ENCODE measurements around the gene PUM2. TPM values are rescaled to one million over a fixed set of nuclear protein-coding genes. Genes with fewer than 3 reads are reported as not detected.

Gene PUM2
- total and polyA plus RNA-seq, 2 of the 8 experiments (the other 6 are each of a cell fraction or from before 2014, with no cell fraction given) = 46.6 to 114 TPM

- Histone ChIP-seq H3K56ac (replicated peaks; ENCODE audit: insufficient read length, low read depth, low read length) (no peak overlapping the region), H3K79me1 (ENCODE audit: low read depth, low read length) (peaks cover 7% of the 10 kb centered on the region; the same call in 1 of the 2 replicates), H3K4ac (replicated peaks; ENCODE audit: insufficient read length, low read depth, low read length) (no peak overlapping the region), H3K27me3 (replicated peaks in 1 of 4; ENCODE audit: control insufficient read depth in 3 of 4, extremely low read depth in 1 of 4, insufficient read depth in 3 of 4, low read length in 3 of 4) (peaks cover 0 to 7% (median 4%) of the 10 kb centered on the region in 4 experiments; a peak in 4 of 7 replicates), H4K5ac (ENCODE audit: insufficient read length, low read depth, low read length) (peak overlapping the region; percentile 11), H3K9me3 (ENCODE audit: insufficient read depth in 2 of 2, low read depth in 1 of 2, low read length in 1 of 2) (no peaks in the 10 kb centered on the region), H3K4me1 (replicated peaks in 1 of 4; ENCODE audit: control insufficient read depth in 3 of 4, insufficient read depth in 4 of 4, low read length in 3 of 4) (peaks cover 4 to 21% (median 15%) of the 10 kb centered on the region in 4 experiments), H2AFZ (ENCODE audit: low read length) (peak overlapping the region; percentile 31; the same call in 1 of the 2 replicates), H4K20me1 (replicated peaks in 1 of 2; ENCODE audit: control insufficient read depth in 1 of 2, insufficient read depth in 2 of 2, low read length in 2 of 2) (peaks cover 3 to 4% of the 10 kb centered on the region in 2 experiments), H3K18ac (ENCODE audit: extremely low read depth, low read length) (peak overlapping the region; percentile 90), H4K8ac (ENCODE audit: extremely low read depth, insufficient read depth, low read length) (peak overlapping the region; percentile 90), H3K4me2 (ENCODE audit: insufficient read depth in 1 of 2, low read depth in 2 of 2, low read length in 2 of 2) (peak overlapping the region; percentile 66 to 90; a peak in 3 of 4 replicates), H3K79me2 (ENCODE audit: control insufficient read depth in 1 of 2, insufficient read depth in 2 of 2, low read length in 2 of 2) (peaks cover 2 to 20% of the 10 kb centered on the region in 2 experiments; a peak in 3 of 4 replicates), H3K27ac (ENCODE audit: low read depth, low read length) (no peak overlapping the region), H3K36me3 (ENCODE audit: control insufficient read depth in 2 of 4, insufficient read depth in 4 of 4, low read length in 3 of 4) (no peaks in the 10 kb centered on the region), H3K9ac (replicated peaks in 1 of 4; ENCODE audit: extremely low read depth in 1 of 4, low read depth in 3 of 4, low read length in 3 of 4) (peak overlapping the region in 1 of 4 experiments; percentile 50; a peak in 1 of 7 replicates), H4K91ac (replicated peaks; ENCODE audit: insufficient read length, low read length) (peak overlapping the region; percentile 83), H2BK20ac (ENCODE audit: low read length) (0 out of 2 replicates have a peak overlapping the region, but pooled peaks have one; percentile 87), H3K4me3 (ENCODE audit: extremely low read depth in 1 of 4, insufficient read depth in 2 of 4, low read depth in 3 of 4, low read length in 4 of 4) (no peak overlapping the region; a peak in 1 of 8 replicates), H3K23me2 (ENCODE audit: low read depth, low read length) (peaks cover 7% of the 10 kb centered on the region; the same call in 1 of the 2 replicates), H3K14ac (ENCODE audit: insufficient read length) (no peak overlapping the region), H2BK5ac (ENCODE audit: low read depth, low read length) (0 out of 2 replicates have a peak overlapping the region, but pooled peaks have one; percentile 52), H2AK5ac (ENCODE audit: low read depth, low read length) (no peak overlapping the region), H2BK120ac (replicated peaks; ENCODE audit: low read depth, low read length) (peak overlapping the region; percentile 10), H2BK12ac (ENCODE audit: low read depth, low read length) (peak overlapping the region; percentile 90), H2BK15ac (ENCODE audit: low read length) (peak overlapping the region; percentile 98), H3K23ac (ENCODE audit: insufficient read length) (no peak overlapping the region)
- TF ChIP-seq CTCF (IDR thresholded peaks at IDR 0.05; ENCODE audit: control extremely low read depth in 1 of 3, insufficient read depth in 1 of 3, low read depth in 1 of 3, low read length in 3 of 3) (no peak), TBP (IDR thresholded peaks at IDR 0.05; ENCODE audit: low read depth, low read length) (no peak), SAP30 (IDR thresholded peaks at IDR 0.05; ENCODE audit: insufficient read depth, insufficient replicate concordance, low read length) (no peak), SP2 (IDR thresholded peaks at IDR 0.05; ENCODE audit: low read length) (no peak), CHD1 (IDR thresholded peaks at IDR 0.05; ENCODE audit: low read depth, low read length) (no peak), CBX5 (IDR thresholded peaks at IDR 0.05; ENCODE audit: low read depth, low read length) (no peak)
- DNase-seq (ENCODE audit: low read depth in 1 of 2, low spot score in 2 of 2) (no peak), FAIRE-seq (no peak)
- POLR2A ChIA-PET (ENCODE audit: partially characterized antibody) = interaction anchor here (1.0 to 2.1 kb wide), 8 partner anchors 11 to 220 kb away, joined by 3 to 19 read pairs (median 4); partner anchors contain the start of gene RHOB
- CTCF ChIA-PET (ENCODE audit: partially characterized antibody) = interaction anchor here (0.9 to 3.3 kb wide), 32 partner anchors 9 to 293 kb away, joined by 3 to 39 read pairs (median 6); partner anchors contain the start of gene RHOB
- 91% methylated on average over 14 of the region's 14 CpGs; no CpG with 5 or more reads in 1 of the 2 experiments for WGBS, 2 experiments (ENCODE audit: extremely low coverage in 1 of 2, insufficient coverage in 1 of 2, insufficient read length in 1 of 2, insufficient replicate concordance in 2 of 2, low coverage in 1 of 2, low lambda C conversion rate in 2 of 2, missing lambda C conversion rate in 1 of 2)
These were observed 124.5 kb downstream of the PUM2 start for GRCh38 chr2:20226152-20226545.

All from H1 (cell line).